HepG2 (cell line): ENCODE measurements around the gene NT5C1A.

ENCODE experiments used
- ATF2 ChIP-seq: sonication (generic); formaldehyde crosslinking; IDR thresholded peaks from 2 replicates; pipeline ENCODE4 v1.4.0; 2020; ENCODE audit warnings: missing genetic modification reagents
- CTCF ChIP-seq: sonication (generic); formaldehyde crosslinking; IDR thresholded peaks from 2 replicates; pipeline ENCODE4 v1.5.0; 2020; ENCODE audit warnings: mild to moderate bottlenecking, missing genetic modification reagents, moderate library complexity
- FOXO4 ChIP-seq: sonication (generic); formaldehyde crosslinking; conservative IDR thresholded peaks from 2 replicates; pipeline ENCODE4 v1.8.1; 2023; ENCODE audit warnings: missing genetic modification reagents
- GABPA ChIP-seq, 2 experiments: IDR thresholded peaks; 2 replicates each; pipeline ENCODE4 v1.6.1; 2011 to 2016; ENCODE audit warnings: low read depth in 2 of 2, low read length in 1 of 2, missing biosample characterization in 1 of 2, missing genetic modification characterization in 1 of 2
- NFRKB ChIP-seq: fragments of 450-650 bp; IDR thresholded peaks from 2 replicates; pipeline ENCODE4 v1.6.1; 2017
- TSC22D2 ChIP-seq: sonication (generic); formaldehyde crosslinking; IDR thresholded peaks from 2 replicates; pipeline ENCODE4 v1.5.1; 2020; ENCODE audit warnings: missing genetic modification reagents, mild to moderate bottlenecking, borderline replicate concordance
- ZBTB4 ChIP-seq: sonication (generic); formaldehyde crosslinking; IDR thresholded peaks from 2 replicates; pipeline ENCODE4 v1.4.0; 2020; ENCODE audit warnings: missing genetic modification reagents, mild to moderate bottlenecking, borderline replicate concordance
- ZBTB49 ChIP-seq: sonication (generic); formaldehyde crosslinking; IDR thresholded peaks from 2 replicates; pipeline ENCODE4 v1.4.0; 2020; ENCODE audit warnings: missing genetic modification reagents, borderline replicate concordance
- ZNF207 ChIP-seq: fragments of 450-650 bp; IDR thresholded peaks from 2 replicates; pipeline ENCODE4 v1.6.1; 2016; ENCODE audit warnings: antibody characterized with exemption, borderline replicate concordance
- ZNF263 ChIP-seq: sonication (generic); formaldehyde crosslinking; IDR thresholded peaks from 2 replicates; pipeline ENCODE4 v1.4.0; 2020; ENCODE audit warnings: missing genetic modification reagents
- ZNF281 ChIP-seq: sonication (generic); formaldehyde crosslinking; IDR thresholded peaks from 2 replicates; pipeline ENCODE4 v1.4.0; 2020; ENCODE audit warnings: missing genetic modification reagents, borderline replicate concordance
- ZNF670 ChIP-seq: sonication (generic); formaldehyde crosslinking; IDR thresholded peaks from 2 replicates; pipeline ENCODE4 v1.8.0; 2022; ENCODE audit warnings: mild to moderate bottlenecking, missing genetic modification reagents, borderline replicate concordance
- ZNF740 ChIP-seq: sonication (generic); formaldehyde crosslinking; IDR thresholded peaks from 2 replicates; pipeline ENCODE4 v1.4.0; 2020; ENCODE audit warnings: missing genetic modification reagents

GRCh38 chr1:39668894-39669293, 3.0 kb downstream of the NT5C1A start:
- TF ChIP-seq GABPA (IDR thresholded peaks at IDR 0.05; ENCODE audit: low read depth, low read length): no peak
- TF ChIP-seq GABPA (CRISPR knock-in tag; IDR thresholded peaks at IDR 0.05; ENCODE audit: low read depth): no peak
- TF ChIP-seq ZNF670 (CRISPR knock-in tag): no peak
- no peak for TF ChIP-seq ZBTB49
- TF ChIP-seq TSC22D2 (CRISPR knock-in tag): no peak
- TF ChIP-seq ZNF263 (CRISPR knock-in tag): no peak
- no peak for TF ChIP-seq ZNF207
- no peak for TF ChIP-seq ZNF281 (CRISPR knock-in tag)
- no peak for TF ChIP-seq ZNF740 (CRISPR knock-in tag)
- TF ChIP-seq CTCF (CRISPR knock-in tag): no peak
- TF ChIP-seq ATF2: no peak
- no peak for TF ChIP-seq NFRKB
- TF ChIP-seq FOXO4 (CRISPR knock-in tag): no peak
- TF ChIP-seq ZBTB4 (CRISPR knock-in tag): no peak
